ENCODE results near the gene CXCL14. TPM values are rescaled to one million over a fixed set of nuclear protein-coding genes. Genes with fewer than 3 reads are reported as not detected.
A peak's percentile ranks its signal among the peaks of the same experiment; 100 is the strongest.
"Not testable (repeated sequence)": the region's sequence is repeated elsewhere in the genome, so short reads cannot be mapped to it uniquely, and the experiment has no call there.

Gene CXCL14
- total RNA-seq, 1 donor from 2014 or later, result not detected

DNA sequence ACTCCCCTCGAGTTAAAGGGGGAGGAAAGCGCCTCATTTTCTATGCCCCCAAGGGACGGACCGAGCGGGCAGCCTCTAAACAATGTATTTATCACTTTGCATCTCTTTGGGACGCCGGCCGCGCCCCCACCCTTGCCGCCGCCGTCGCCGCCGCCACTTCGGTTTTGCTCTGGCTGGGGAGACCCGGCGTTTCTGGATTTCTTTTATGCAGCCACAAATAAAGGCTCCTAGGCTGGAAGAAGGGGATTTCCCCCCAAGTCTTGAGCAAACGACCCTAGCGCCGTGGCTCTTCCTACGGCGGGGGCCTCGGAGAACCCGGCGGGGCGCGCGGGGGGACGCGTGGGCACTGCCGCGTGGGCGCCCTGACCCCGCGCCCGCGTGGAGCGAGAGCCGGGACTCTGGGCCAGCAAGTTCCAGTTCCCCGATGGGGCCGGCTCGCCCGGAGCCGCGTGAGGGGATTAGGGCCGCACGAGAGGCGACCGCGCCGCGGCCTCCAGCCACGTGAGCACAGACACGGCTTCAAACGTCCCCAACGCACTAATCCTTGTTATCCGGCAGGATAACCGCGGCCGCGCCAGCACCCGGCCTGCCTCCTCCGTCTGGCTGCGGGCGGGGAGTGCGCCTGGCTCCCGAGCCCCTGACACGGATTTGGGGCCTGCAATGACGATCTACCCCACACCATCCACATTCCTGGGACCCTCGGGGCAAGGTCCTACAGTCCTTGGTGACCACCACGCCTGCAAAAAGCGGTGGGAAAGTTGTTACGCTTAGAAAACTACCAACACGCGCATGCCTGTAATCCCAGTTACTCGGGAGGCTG is 35.1 kb downstream of the CXCL14 start:
- peak in 1 of 2 donors; percentile 33 for DNase-seq (ENCODE audit: low read depth in 2 of 2)

DNA sequence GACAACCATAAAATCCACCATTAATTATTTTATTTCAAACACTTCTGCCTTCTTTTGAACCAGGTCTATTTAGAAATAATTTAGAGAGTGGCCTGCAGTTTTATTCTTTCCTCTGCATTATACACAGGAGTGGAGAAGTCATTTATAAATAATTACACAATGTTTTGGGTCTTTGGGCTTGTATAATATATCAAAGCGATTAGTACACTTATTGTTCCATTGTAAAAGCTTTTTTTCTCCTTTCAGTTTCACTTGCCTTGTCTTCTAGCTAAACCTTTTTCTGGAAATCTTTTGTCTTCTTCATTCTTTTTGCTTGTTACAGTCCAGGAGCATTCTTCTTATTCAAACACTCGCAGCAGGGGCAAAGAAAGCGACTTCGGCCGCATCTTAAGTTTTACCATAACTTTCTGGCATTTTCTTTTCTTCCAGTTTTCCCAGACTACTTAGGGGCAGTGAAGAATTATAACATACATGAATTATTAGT is 35.7 kb downstream of the CXCL14 start:
- DNase-seq (ENCODE audit: low read depth in 2 of 2), result no peak

GRCh38 chr5:135541807-135542502 is 36.8 kb downstream of the CXCL14 start:
- no peak for DNase-seq (ENCODE audit: low read depth in 2 of 2)

- DNase-seq (ENCODE audit: low read depth in 2 of 2), result no peak
These were observed 39.3 kb downstream of the CXCL14 start for GRCh38 chr5:135539430-135540005.

GRCh38 chr5:135538261-135538660 is 40.5 kb downstream of the CXCL14 start:
- DNase-seq (ENCODE audit: low read depth in 2 of 2), result no peak

DNA sequence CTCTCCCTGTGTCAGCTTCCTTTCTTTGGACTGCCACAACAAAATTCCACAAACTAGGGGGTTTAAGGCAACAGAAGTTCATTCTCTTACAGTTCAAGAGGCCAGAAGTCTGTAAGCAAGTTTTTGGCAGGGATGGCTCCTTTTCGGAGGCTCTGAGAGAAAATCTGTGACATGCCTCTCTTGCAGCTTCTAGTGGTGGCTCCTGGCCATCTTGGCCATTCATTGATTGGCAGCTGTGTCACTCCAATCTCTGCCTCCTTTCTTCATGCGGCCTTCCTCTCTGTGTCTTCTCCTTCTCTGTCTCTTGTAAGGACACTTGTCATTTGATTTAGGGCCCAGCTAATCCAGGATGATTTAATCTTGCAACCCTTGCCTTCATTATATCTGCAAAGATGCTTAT is 41.0 kb downstream of the CXCL14 start:
- DNase-seq (ENCODE audit: low read depth in 2 of 2), result no peak

GRCh38 chr5:135537271-135537670 is 41.5 kb downstream of the CXCL14 start:
- no peak for DNase-seq (ENCODE audit: low read depth in 2 of 2)

DNA sequence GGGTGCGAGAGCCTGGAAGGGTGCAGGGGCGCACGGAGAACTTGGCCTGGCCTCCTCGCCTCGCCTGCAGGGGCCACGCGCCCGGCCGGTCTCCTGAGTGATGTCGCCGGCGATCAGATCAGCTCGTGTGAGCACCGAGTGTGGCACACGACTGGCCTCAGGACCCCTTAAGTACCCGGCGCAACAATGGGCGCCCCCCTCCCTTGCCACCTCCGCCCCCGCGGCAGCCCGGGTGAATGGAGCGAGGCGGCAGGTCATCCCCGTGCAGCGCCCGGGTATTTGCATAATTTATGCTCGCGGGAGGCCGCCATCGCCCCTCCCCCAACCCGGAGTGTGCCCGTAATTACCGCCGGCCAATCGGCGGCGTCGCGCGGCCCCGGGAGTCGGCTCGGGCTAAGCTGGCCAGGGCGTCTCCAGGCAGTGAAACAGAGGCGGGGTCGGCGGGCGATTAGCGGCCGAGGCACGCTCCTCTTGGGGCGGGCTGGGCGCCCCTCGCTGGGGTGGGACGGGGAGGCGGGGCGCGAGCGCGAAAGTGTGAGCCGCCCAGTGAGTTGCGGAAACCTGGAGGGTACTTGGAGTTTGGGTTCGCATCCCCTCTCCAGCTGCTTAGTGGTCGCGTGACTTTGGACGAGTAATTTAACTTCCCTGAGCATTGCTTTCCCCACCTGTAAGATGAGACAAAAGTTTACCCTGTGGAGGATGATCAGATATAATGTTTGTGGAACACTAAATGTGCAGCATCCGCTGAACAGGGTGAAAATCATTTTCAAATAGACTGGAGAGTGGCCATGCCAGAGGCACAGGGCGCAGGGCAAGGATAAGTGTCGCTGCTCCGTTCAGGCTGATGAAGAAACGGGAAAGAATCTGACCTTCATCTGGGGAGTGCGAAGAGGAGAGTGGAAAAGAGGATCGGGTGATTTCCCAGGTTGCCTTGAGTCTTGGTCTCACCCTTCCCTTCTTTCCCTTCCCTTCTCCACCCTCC is 42.7 kb downstream of the CXCL14 start, which contains the start of gene NEUROG1:
Gene NEUROG1, minus strand, starts transcription at position 145 of the 982 bp plus-strand sequence. CDS start 274 bp downstream, outside the sequence.
- no peak for DNase-seq (ENCODE audit: low read depth in 2 of 2)

GRCh38 chr5:135535420-135535819 is 43.4 kb downstream of the CXCL14 start:
- no peak for DNase-seq (ENCODE audit: low read depth in 2 of 2)

GRCh38 chr5:135534609-135535419 is 44.0 kb downstream of the CXCL14 start:
- DNase-seq (ENCODE audit: low read depth in 2 of 2), result no peak

- no peak for DNase-seq (ENCODE audit: low read depth in 2 of 2)
These were observed 45.0 kb downstream of the CXCL14 start for GRCh38 chr5:135533794-135534193.

- no peak for DNase-seq (ENCODE audit: low read depth in 2 of 2)
These were observed 45.5 kb downstream of the CXCL14 start for GRCh38 chr5:135533334-135533733.

DNA sequence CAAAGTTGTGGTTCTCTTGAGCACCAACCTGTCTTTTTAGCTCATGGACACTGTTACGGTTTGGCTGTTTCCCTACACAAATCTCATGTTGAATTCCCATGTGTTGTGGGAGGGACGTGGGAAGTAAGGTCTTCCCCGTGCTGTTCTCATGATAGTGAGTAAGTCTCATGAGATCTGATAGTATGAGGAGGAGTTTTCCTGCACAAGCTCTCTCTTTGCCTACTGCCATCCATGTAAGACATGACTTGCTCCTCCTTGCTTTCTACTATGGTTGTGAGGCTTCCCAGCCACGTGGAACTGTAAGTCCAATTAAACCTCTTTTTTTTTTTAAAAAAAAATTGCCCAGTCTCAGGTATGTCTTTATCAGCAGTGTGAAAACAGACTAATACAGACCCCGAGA is 49.2 kb downstream of the CXCL14 start:
- DNase-seq (ENCODE audit: low read depth in 2 of 2), result not testable (repeated sequence)

DNA sequence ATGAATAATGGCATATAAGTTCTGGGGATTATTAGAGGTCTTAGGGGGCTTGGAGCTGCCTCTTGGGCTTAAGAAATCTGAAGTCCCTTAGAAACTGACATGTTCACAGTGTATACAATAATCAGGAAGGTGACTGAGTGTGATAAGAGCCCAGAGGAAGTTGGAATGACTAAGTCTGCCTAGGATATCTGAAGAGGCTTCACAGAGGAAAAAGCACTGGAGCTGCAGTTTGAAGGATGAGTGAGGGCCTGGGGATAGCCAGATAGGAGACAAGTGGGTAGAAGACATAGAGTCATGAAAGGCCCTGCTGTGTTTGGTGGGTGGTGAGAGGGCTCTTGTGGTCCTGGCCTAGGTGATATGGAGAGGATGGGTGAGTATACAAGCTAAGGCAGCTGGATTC is 51.9 kb downstream of the CXCL14 start:
- no peak for DNase-seq (ENCODE audit: low read depth in 2 of 2)

GRCh38 chr5:135521964-135522363 is 56.8 kb downstream of the CXCL14 start:
- no peak for DNase-seq (ENCODE audit: low read depth in 2 of 2)

Other genes with a start within 250 kb of the CXCL14 start
- gene MACROH2A1, start 179.8 kb downstream of the CXCL14 start, total RNA-seq, result 127 and 151 TPM in 2 replicates
- not detected in 2 replicates for gene DCANP1, start 131.6 kb downstream of the CXCL14 start, total RNA-seq
- not detected in 2 replicates for gene TIFAB, start 126.6 kb downstream of the CXCL14 start, total RNA-seq
- gene NEUROG1, start 43.0 kb downstream of the CXCL14 start, total RNA-seq, result not detected in 2 replicates

Data from lung microvascular endothelial cell (primary cell).